Prostate gland (tissue), 2 donors: ENCODE data around the gene AQP5. TPM values are rescaled to one million over a fixed set of nuclear protein-coding genes. Genes with fewer than 3 reads are reported as not detected.

Experiments
- DNase-seq: peaks from one replicate; pipeline ENCODE4 v3.0.0-alpha.2; 2019; ENCODE audit warnings: low spot score
- H3K27ac ChIP-seq, 2 donors: fragments of 200-600 bp; sonication (generic); 2 replicates each; pipeline ENCODE4 v1.5.1; 2017 to 2019
- H3K27me3 ChIP-seq: fragments of 200-600 bp; sonication (generic); replicated peaks from 2 replicates; pipeline ENCODE4 v1.5.1; 2019; ENCODE audit not compliant: insufficient read depth
- H3K36me3 ChIP-seq, 2 donors: fragments of 200-600 bp; sonication (generic); 1 replicate in 1 of 2; 2 replicates in 1 of 2; pipeline versions ENCODE4 v1.5.1 to v1.8.1; 2017 to 2019
- H3K4me1 ChIP-seq: fragments of 200-600 bp; sonication (generic); replicated peaks from 2 replicates; pipeline ENCODE4 v1.5.1; 2019
- H3K4me3 ChIP-seq, 2 donors: fragments of 200-600 bp; sonication (generic); 2 replicates each; pipeline ENCODE4 v1.5.1; 2017 to 2019
- H3K9me3 ChIP-seq: fragments of 200-600 bp; sonication (generic); 2 replicates; pipeline ENCODE4 v1.5.1; 2017
- POLR2A ChIP-seq: fragments of 450-650 bp; IDR thresholded peaks from one replicate; pipeline ENCODE4 v1.6.1; 2016; ENCODE audit warnings: antibody characterized with exemption, mild to moderate bottlenecking
- POLR2AphosphoS5 ChIP-seq: sonication (generic); formaldehyde crosslinking; IDR thresholded peaks from one replicate; pipeline ENCODE4 v1.6.1; 2017; ENCODE audit warnings: antibody characterized with exemption
- whole genome bisulfite sequencing: methylation state at CpG from one replicate; pipeline ENCODE4 v1.1.5; 2018; 5-methylcytosine and 5-hydroxymethylcytosine counted together
- intact Hi-C: fragments of 100-400 bp; cut with DNase I; formaldehyde crosslinking; loops from one replicate; pipeline ENCODE4 v1.14.2; 2022
- total RNA-seq, 2 donors: library from RNA; depleted of rRNA; stranded (reverse); fragments of >200 nt; gene quantifications; one replicate each; pipeline ENCODE4 v1.1.0, GENCODE V29; 2016
- TF ChIP-seq, protein P1 (sequence below), 4 experiments: fragments of 200-600 bp in 2 of 4; fragments of 450-650 bp in 2 of 4; sonication (generic) in 2 of 4; IDR thresholded peaks; 1 replicate in 3 of 4; 2 replicates in 1 of 4; pipeline ENCODE4 v1.5.1; 2016 to 2019; ENCODE audit warnings: antibody characterized with exemption in 4 of 4, mild to moderate bottlenecking in 2 of 4, moderate library complexity in 2 of 4

The AQP5 gene
- total RNA-seq, 2 donors from 2014 or later: 3.4 to 25.8 TPM

DNA sequence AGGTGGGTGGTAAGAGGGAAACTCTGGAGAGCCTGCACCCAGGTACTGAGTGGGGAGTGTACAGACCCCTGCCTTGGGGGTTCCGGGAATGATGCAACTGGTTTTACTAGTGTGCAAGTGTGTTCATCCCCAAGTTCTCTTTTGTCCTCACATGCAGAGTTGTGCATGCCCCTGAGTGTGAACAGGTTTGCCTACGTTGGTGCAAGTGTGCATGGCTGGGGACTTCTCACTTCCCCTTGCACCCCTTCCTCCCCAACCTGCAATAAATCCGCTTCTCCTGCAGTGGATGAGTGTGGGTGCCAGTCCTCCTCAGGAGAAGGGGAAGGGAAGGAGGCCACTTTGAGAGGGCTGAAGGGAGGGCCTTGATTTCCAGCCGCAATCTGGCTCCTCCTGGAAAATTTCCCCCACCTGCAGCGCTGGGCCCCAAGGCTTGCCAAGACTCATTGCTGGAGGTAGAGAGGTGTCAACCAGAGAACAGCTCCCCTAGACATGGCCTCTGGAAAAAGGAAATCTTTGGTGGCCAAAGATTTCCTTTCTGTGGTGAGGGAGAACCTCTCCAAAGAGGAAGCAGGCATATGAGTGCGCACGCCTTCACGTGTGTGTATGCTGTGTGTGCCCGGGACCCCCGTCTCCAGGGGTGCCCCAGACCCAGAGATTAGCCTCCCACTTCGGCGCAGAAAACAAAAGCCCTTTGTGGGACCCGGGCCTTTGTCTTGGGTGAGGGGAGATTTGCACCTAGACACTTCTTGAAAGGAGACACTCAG is 5.6 kb upstream of the AQP5 start:
- 75% methylated on average over 13 of the region's 13 CpGs for WGBS
- no peak overlapping the region for H3K27ac ChIP-seq
- DNase-seq: no peak
- H3K9me3 ChIP-seq: no peaks in the 10 kb centered on the region
- peaks cover 3% of the 10 kb centered on the region for H3K4me1 ChIP-seq
- H3K27me3 ChIP-seq: no peaks in the 10 kb centered on the region
- intact Hi-C loops: no loop called here
- H3K36me3 ChIP-seq: no peaks in the 10 kb centered on the region
- no peak overlapping the region for H3K4me3 ChIP-seq
- no peak for TF ChIP-seq POLR2A
- TF ChIP-seq, protein P1, sequence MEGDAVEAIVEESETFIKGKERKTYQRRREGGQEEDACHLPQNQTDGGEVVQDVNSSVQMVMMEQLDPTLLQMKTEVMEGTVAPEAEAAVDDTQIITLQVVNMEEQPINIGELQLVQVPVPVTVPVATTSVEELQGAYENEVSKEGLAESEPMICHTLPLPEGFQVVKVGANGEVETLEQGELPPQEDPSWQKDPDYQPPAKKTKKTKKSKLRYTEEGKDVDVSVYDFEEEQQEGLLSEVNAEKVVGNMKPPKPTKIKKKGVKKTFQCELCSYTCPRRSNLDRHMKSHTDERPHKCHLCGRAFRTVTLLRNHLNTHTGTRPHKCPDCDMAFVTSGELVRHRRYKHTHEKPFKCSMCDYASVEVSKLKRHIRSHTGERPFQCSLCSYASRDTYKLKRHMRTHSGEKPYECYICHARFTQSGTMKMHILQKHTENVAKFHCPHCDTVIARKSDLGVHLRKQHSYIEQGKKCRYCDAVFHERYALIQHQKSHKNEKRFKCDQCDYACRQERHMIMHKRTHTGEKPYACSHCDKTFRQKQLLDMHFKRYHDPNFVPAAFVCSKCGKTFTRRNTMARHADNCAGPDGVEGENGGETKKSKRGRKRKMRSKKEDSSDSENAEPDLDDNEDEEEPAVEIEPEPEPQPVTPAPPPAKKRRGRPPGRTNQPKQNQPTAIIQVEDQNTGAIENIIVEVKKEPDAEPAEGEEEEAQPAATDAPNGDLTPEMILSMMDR (IDR thresholded peaks at IDR 0.05): no peak
- TF ChIP-seq POLR2AphosphoS5: no peak

DNA sequence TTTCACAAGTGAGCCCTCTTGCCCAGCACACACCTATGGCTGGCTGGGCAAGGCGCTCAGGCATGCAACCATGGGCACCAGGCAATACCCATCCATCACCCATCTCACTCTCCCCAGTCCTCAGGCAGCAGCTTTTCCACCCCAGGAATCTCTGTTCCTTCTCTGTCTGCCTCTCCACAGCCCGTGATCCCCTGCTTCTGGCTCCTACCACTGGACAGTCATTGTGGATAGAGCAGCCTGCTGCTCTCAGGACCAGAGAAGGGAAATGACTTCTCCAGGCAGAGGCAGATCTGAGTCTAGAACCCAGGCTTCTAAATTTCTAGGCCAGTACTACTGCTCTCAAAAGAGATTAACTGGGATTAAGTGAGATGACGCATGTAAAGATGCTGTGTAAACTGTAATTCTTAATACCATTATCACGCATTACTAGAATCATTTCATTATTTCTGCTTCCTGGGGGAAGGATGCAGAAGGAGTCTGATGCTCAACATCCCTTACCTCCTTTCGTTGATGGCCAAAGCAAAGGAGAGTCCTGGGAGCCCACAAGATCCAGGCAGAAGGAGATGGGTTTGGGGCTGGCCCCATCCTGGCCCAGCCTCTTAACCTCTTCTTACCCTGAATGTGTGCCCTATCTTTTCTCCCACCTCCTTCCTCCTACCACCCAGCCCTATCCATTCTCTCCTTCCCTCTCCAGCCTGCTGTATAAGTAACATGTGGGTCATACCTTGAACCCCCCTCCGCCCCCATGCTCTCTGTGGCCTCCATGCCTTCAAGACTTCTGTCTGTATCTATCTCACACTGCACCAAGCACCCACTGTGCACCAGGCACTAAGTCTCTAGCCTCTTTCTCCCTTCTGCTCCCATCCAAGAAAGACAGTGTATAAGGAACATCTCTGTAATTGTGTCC is 4.8 kb upstream of the AQP5 start:
- Histone ChIP-seq H3K4me3 (no peak overlapping the region), H3K27me3 (no peaks in the 10 kb centered on the region), H3K27ac (no peak overlapping the region), H3K9me3 (no peaks in the 10 kb centered on the region), H3K36me3 (no peaks in the 10 kb centered on the region), H3K4me1 (peaks cover 3% of the 10 kb centered on the region)
- TF ChIP-seq, protein P1 (IDR thresholded peaks at IDR 0.05): no peak
- TF ChIP-seq POLR2AphosphoS5 (no peak), POLR2A (no peak)
- WGBS: 92% methylated on average over 6 of the region's 6 CpGs
- intact Hi-C loops: no loop called here
- no peak for DNase-seq

DNA sequence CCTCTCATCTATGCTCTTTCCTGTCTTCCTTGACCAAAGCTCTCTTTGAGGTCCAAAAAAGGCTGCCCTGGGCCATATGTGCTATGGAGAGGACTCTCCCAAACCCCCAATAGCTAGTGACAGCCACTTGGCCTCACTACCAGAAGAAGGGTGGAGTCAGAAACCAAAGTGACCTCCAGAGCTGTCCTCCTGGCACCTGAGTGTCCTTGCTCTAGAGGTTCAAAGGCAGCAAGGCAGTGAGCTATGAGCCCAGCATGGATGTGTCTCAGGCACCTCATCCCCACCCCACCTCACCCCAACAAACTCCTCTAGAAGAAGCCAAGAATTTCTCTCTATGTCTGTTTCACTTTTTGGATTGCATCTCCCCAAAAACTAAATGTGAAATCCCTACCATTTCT is 4.1 kb upstream of the AQP5 start:
- no peak for DNase-seq
- no peak overlapping the region for H3K27ac ChIP-seq
- H3K4me3 ChIP-seq: no peak overlapping the region
- peaks cover 3% of the 10 kb centered on the region for H3K4me1 ChIP-seq
- no peaks in the 10 kb centered on the region for H3K36me3 ChIP-seq
- no peaks in the 10 kb centered on the region for H3K27me3 ChIP-seq
- TF ChIP-seq, protein P1 (IDR thresholded peaks at IDR 0.05): no peak
- TF ChIP-seq POLR2AphosphoS5: no peak
- no peak for TF ChIP-seq POLR2A
- intact Hi-C loops: no loop called here
- H3K9me3 ChIP-seq: no peaks in the 10 kb centered on the region

DNA sequence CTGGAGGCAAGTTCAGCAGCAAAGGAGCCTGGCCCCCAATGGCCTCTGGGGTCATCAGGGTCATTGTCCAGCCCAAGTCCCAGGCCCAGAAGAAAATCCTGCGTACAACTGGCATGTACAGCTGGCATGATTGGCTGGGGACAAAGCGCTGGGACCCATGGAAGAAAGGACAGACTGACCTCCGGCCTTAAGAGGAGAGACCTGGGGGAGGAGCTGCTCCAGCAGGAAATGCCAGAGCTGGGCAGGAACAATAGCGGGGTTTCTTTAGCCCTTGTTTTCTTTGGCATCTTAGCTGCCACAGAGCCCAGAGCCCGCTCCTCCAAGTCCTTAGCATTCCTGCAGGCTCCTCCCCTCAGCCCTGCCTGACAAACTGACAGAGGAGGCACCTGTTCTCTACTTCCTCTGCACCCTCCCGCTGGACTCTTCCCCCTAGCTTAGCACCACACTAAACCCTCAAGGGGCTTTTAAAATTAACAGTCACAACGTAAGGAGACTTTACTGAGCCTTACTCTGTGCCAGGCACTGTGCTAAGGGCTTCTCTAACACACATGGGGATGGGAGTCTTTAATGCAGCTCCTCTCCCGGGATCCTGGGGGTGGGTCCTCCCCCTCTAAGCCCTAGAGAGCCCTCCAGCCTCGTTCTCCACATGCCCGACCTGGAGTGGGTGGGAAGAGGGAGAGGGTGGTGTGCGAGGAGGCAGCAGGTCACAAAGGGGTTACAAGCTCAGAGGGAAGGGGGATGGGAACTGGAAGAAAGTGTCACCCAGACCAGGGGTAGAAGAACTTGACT is 1.8 kb upstream of the AQP5 start:
- Histone ChIP-seq H3K4me3 (no peak overlapping the region), H3K36me3 (no peaks in the 10 kb centered on the region), H3K27ac (no peak overlapping the region), H3K27me3 (no peaks in the 10 kb centered on the region), H3K4me1 (peaks cover 3% of the 10 kb centered on the region), H3K9me3 (no peaks in the 10 kb centered on the region)
- intact Hi-C loops: no loop called here
- peak; percentile 12 for TF ChIP-seq POLR2AphosphoS5
- TF ChIP-seq, protein P1 (IDR thresholded peaks at IDR 0.05): no peak
- DNase-seq: peak; percentile 57
- WGBS: 42% methylated on average over 11 of the region's 11 CpGs
